Islet precursor cell (in vitro differentiated cells): ENCODE data around the gene NAA38.

Experiments used
- DNase-seq: peaks from one replicate; pipeline ENCODE4 v3.0.0-alpha.2; 2018

NAA38 gene

GRCh38 chr17:7881276-7882054, 24.1 kb upstream of the NAA38 start:
- peak; percentile 35 for DNase-seq

- DNase-seq, result peak; percentile 26
These were observed 22.9 kb upstream of the NAA38 start for GRCh38 chr17:7880076-7880868.

- peak; percentile 20 for DNase-seq
These were observed 20.9 kb upstream of the NAA38 start for GRCh38 chr17:7878234-7878633.

- no peak for DNase-seq
These were observed 18.5 kb upstream of the NAA38 start for GRCh38 chr17:7875804-7876370.

- DNase-seq, result peak; percentile 59
These were observed 15.7 kb upstream of the NAA38 start for GRCh38 chr17:7873051-7873450.

GRCh38 chr17:7867881-7868329, 10.5 kb upstream of the NAA38 start:
- peak; percentile 49 for DNase-seq

GRCh38 chr17:7864995-7865650, 7.8 kb upstream of the NAA38 start:
- peak; percentile 21 for DNase-seq

- DNase-seq, result peak; percentile 24
These were observed 7.0 kb upstream of the NAA38 start for GRCh38 chr17:7864384-7864783.

GRCh38 chr17:7862692-7863437, 5.5 kb upstream of the NAA38 start:
- peak; percentile 62 for DNase-seq

- no peak for DNase-seq
These were observed 1.7 kb upstream of the NAA38 start for GRCh38 chr17:7859028-7859427.

GRCh38 chr17:7858522-7858810, 1.1 kb upstream of the NAA38 start:
- DNase-seq, result peak; percentile 87

GRCh38 chr17:7857713-7858521, 558 bp upstream of the NAA38 start, which contains the start of gene CYB5D1:
Gene CYB5D1 (plus strand): TSS chr17:7858003. CDS start chr17:7858135, 132 bp downstream.
- peak; percentile 95 for DNase-seq

- DNase-seq, result peak; percentile 69
These were observed 1.1 kb downstream of the NAA38 start for GRCh38 chr17:7856011-7856810.

GRCh38 chr17:7855660-7856010, 1.7 kb downstream of the NAA38 start:
- DNase-seq, result peak; percentile 66

- DNase-seq, result peak; percentile 97
These were observed 2.3 kb downstream of the NAA38 start, which contains the start of gene TMEM88 for GRCh38 chr17:7854851-7855659. Gene TMEM88 (plus strand): TSS chr17:7855066. CDS start chr17:7855075, 9 bp downstream.

- peak; percentile 57 for DNase-seq
These were observed 3.1 kb downstream of the NAA38 start for GRCh38 chr17:7854078-7854777.

GRCh38 chr17:7853691-7854038, 3.7 kb downstream of the NAA38 start:
- peak; percentile 58 for DNase-seq

GRCh38 chr17:7852919-7853690, 4.3 kb downstream of the NAA38 start:
- peak; percentile 74 for DNase-seq
